GM18907 (cell line): ENCODE results near the gene VWA8.
"Not testable (repeated sequence)": the region's sequence is repeated elsewhere in the genome, so short reads cannot be mapped to it uniquely, and the experiment has no call there.

Experiments
- ATAC-seq: cut with Tn5 transposase; IDR thresholded peaks from one replicate; pipeline ENCODE4 v1.9.1; 2021; ENCODE audit warnings: mild to moderate bottlenecking, moderate library complexity; ENCODE audit not compliant: unreplicated experiment

Gene VWA8

DNA sequence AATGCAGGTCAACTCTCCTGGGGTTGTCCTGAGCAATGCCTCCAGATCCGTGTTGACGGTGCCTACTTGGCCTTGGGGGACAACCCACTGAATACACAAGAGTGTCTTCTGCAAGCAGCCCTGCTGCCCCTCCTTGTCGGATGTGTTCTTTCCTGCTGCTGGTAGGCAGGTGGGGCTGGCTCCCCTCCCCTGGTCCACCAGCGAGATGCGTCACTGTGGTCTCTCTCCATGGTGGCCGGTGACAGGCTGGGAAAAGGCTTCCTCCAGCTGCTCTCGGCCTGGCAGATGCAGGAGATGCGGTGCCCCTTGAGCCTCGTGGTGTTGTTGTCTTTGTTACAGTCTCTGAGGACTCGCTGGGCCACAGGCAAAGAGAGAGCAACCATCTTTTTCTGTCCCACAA is 418.6 kb downstream of the VWA8 start:
- no peak for ATAC-seq

DNA sequence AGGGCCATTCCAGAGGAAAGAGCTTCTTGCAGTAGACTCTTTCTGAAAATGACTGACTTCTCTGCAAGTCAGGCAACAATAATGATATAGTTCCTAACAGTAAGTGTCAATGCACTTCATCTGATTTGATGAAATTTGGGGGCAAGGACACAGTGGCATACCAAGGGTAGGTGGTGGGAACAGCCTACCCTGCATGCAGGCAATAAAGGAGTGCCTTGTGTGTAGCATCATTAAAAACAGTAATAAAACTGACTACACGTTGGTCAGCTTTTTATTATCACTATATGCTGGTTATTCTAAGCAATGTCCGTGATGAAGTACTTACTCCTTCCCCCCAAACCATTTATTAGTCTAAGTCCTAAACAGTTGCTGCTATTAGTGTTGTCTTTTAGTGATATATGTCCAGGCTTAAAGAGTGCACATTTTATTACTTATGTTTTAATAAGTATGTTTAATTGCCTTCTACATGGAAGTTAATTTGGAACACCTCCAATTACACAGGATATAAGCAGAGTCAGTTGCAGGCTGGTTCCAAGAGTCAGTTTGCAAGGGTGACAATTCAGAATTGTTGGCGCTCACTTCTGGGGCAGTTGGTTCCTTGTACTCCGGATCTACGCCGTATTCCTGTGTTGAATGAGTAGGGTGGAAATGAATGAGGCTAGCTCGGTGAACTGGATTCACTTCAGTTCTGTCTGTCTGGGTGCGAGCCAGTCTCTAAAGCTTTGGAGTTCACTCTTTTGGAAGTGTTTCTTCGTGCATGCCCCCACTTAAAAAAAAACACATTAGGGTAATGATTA is 419.6 kb downstream of the VWA8 start:
- no peak for ATAC-seq

DNA sequence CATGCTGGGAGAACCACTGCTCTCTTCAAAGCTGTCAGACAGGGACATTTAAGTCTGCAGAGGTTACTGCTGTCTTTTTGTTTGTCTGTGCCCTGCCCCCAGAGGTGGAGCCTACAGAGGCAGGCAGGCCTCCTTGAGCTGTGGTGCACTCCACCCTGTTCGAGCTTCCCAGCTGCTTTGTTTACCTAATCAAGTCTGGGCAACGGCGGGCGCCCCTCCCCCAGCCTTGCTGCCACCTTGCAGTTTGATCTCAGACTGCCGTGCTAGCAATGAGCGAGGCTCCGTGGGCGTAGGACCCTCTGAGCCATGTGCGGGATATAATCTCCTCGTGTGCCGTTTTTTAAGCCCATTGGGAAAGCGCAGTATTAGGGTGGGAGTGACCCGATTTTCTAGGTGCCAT is 420.7 kb downstream of the VWA8 start:
- not testable (repeated sequence) for ATAC-seq

DNA sequence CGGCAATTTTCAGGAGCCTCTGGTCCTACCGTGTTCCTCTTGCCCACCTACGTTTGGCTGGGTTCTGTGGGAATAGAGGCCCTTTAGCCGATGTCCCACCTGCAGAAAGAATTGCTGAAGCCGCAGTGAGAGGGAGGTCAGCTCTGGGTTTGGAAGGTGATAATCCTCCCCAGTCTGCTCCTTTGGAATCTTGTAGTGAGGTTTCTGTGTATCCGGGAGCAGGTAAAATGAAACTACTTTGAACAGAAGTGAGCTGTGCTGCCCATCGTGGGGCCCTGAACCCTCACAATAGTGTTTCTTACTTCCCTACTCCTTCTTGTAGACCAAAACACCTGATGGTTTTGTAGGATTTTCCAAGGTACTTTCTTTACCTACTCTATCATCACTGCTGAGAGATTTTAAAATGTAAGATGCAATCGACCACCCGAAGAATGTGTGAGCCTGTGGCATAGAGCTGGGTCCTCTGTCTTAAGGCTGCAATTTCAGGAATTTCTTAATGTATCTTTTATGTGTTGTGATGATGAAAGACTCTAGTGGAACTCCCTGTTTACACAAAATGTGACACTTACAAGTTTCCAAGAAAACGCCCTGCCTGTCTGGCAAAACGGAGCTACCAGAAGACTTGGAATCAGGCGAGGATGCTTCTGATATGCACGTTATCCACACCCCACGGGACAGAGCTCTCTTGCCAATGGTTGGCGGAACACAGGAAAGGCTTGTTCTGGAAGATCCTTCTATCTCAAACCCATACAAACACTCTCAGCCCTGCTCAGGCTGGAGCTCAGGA is 427.4 kb downstream of the VWA8 start:
- no peak for ATAC-seq

DNA sequence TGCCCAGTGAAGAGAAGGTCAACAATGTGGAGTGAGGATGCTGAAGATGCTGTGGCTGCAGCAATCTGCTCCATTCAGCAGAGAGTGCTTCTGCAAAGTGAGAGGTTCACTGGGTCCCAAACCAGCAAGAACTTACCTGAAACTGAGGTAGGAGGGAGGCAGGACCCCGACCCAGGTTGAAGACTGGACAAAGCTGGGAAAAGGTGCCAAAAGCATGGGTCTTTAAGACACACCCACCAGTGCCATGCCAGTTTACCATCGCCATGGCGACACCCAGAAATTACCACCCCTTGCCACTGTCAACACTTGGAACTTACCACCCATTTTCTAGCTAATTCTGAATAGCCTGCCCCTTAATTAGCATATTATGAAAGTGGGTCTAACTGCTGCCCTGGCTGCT is 432.9 kb downstream of the VWA8 start:
- no peak for ATAC-seq

DNA sequence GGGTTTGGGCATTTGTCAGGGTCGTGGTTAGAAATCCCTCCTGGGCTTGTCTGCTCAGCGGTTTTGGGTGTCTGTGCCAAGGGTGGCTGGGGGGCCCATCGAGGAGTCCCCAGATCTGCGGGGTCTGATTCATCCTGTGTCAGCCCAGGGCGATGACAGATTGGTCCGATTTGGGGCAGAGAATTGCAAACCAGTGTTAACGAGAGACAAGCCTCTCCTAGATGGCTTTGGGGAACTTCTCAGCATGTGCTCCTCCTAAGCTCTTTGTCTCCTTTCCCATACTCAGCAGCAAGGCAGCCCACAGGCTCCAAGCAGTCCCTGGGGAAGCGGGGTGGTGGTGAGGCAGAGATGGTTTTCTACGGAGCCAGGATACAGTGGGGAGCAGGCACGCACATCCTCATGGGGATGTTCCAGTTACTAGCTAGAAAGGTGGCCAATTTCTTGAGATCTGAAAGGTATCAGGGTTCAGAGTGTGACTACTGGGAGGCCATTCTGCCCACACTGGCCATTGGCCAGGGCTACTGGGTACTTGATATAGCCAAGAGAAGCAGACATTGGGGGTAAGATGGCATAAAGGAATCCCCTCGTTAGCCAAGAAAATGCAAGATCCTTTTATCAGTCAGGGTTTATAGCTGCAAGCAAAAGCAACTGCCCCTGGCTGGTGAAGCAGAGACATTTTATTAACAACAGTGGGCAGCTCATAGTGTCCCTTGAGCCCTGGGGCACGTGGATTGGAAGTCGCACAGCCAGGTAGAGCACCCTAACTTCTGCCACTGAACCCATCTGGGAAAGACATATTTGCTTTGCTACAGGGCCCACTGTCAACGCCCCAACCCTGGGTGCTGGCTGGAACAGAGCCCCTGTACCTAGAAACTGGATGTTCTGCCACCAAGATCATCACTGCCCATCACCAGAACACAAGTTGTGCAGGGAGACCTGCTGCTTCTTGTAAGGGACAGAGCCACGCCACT is 440.0 kb downstream of the VWA8 start:
- ATAC-seq: no peak

DNA sequence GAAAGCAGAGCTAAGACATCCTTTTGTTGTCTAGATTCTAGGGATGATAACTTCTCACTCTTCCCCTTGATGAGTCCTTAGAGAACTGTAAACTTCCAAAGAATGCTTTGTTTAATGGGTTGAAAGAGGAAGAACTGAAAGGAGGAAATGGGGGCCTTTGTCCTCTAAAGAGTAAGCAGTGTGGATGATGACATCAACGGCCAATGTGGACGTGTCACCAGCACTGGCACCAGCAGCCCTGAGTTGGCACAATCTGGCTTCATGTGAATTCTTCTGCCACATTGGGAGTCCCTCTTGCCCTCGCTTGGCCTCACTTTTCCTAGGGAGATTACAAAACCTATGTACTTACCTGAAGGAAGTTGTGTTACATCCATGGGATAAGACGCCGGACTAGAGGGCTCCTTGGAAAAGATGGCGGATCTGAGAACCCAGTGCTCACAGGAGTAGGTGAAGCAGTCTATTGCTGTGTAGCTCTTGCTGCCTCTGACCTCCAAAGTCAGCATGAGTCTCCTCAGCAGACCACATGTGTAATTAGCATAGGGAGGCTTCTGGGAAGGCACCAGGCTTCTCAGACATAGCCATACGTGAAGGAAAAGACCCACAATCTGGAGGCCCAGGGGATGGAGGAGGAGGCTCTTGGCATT is 440.8 kb downstream of the VWA8 start:
- ATAC-seq: no peak
